Colonic mucosa (tissue), 4 donors: ENCODE results near the gene VAV2. TPM values are rescaled to one million over a fixed set of nuclear protein-coding genes. Genes with fewer than 3 reads are reported as not detected.

ENCODE experiments used
- DNase-seq: peaks from one replicate; pipeline ENCODE4 v3.0.0-alpha.2; 2020
- H3K27ac ChIP-seq: fragments of 200-600 bp; one replicate; pipeline ENCODE4 v1.8.0; 2021
- H3K27me3 ChIP-seq: fragments of 200-600 bp; one replicate; pipeline ENCODE4 v1.8.0; 2021
- H3K36me3 ChIP-seq: fragments of 200-600 bp; one replicate; pipeline ENCODE4 v1.8.0; 2021
- H3K4me1 ChIP-seq: fragments of 200-600 bp; one replicate; pipeline ENCODE4 v1.8.0; 2021; ENCODE audit warnings: mild to moderate bottlenecking
- H3K4me3 ChIP-seq: fragments of 200-600 bp; one replicate; pipeline ENCODE4 v1.8.0; 2021
- H3K9ac ChIP-seq, 2 donors: one replicate each; pipeline ENCODE4 v1.7.0; 2013; ENCODE audit warnings: control low read depth in 2 of 2, low read depth in 2 of 2, low read length in 2 of 2
- H3K9me3 ChIP-seq: fragments of 200-600 bp; one replicate; pipeline ENCODE4 v1.8.0; 2021
- intact Hi-C: fragments of 100-400 bp; cut with DNase I; formaldehyde crosslinking; loops from one replicate; pipeline ENCODE4 v1.14.1; 2022
- total RNA-seq, 2 donors: library from RNA; stranded (reverse); fragmentation: NEBNext Ultra II Directional in 1 of 2; extraction: Animal tissue kit (Norgen Biotek cat#: 25700) in 1 of 2; gene quantifications; one replicate each; pipeline ENCODE4 v1.2.1, GENCODE V29; 2021
- TF ChIP-seq, protein P1 (sequence below): fragments of 200-600 bp; IDR thresholded peaks from one replicate; pipeline ENCODE4 v1.8.0; 2022; ENCODE audit warnings: antibody characterized with exemption, mild to moderate bottlenecking
- donor health status: healthy.
- donor health status: DM: no; HTN: no; CAD: no.
- donor health status: DM: no; HTN: no; CAD: no.

The VAV2 gene
- total RNA-seq, 2 donors from 2014 or later = 30.7 to 45.1 TPM

DNA sequence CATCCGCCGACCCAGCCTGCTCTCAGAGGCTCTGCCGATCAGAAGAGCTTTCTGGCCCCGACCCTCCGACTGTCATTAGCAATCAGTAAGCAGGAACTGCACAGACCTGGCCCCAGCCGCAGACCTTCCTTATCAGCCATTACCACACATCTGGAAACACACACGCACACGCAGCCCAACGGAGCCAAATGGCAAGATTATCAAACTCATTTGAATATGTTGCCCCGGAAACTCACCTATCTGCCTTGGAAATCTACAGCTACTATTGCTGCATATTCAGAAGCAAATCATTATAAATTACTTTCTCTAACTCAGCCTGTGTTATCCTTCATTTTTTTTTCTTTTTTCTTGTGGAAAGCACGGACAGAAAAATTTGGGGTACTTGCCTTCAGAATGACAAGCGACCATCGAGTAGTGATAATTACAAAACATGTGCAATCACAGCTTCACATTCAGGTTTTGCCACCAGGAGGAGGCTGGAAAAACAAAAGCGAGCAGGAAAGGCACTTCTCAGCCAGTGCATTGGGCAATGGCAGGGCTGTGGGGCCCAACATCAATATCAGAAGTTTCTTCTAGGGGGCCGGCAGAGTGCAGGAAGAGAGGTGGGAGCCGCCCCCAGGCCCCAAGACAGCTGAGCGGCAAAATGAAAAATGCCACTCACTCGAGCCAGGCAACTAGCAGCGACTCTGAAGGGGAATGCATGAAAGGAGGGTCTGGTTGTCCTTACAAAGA is 122.3 kb downstream of the VAV2 start:
- Histone ChIP-seq H3K9me3 (no peaks in the 10 kb centered on the region), H3K27ac (no peak overlapping the region), H3K4me1 (no peaks in the 10 kb centered on the region), H3K36me3 (no peaks in the 10 kb centered on the region), H3K4me3 (no peak overlapping the region), H3K27me3 (no peaks in the 10 kb centered on the region), H3K9ac (no peak overlapping the region)
- DNase-seq = no peak
- TF ChIP-seq, protein P1, sequence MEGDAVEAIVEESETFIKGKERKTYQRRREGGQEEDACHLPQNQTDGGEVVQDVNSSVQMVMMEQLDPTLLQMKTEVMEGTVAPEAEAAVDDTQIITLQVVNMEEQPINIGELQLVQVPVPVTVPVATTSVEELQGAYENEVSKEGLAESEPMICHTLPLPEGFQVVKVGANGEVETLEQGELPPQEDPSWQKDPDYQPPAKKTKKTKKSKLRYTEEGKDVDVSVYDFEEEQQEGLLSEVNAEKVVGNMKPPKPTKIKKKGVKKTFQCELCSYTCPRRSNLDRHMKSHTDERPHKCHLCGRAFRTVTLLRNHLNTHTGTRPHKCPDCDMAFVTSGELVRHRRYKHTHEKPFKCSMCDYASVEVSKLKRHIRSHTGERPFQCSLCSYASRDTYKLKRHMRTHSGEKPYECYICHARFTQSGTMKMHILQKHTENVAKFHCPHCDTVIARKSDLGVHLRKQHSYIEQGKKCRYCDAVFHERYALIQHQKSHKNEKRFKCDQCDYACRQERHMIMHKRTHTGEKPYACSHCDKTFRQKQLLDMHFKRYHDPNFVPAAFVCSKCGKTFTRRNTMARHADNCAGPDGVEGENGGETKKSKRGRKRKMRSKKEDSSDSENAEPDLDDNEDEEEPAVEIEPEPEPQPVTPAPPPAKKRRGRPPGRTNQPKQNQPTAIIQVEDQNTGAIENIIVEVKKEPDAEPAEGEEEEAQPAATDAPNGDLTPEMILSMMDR = no peak
- intact Hi-C loops = no loop called here

DNA sequence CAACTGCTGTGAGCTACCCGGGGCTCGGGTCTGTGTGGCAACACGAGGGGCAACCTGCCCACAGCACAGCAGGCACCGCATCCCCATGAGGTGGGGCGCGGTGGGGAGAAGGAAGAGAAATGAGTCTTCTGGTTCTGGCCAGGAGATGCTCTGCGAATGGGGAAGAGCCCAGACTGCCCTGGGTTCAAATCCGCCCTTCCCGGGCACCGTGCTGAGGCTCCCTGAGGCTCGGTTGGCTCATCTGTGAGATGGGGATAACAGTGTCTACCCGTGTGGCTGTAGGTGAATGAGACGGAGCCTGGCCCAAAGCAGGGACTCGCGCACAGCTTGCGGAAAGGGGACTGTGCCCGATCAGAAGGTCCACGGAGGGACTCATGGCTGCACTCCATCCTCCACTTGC is 123.9 kb downstream of the VAV2 start:
- H3K36me3 ChIP-seq = no peaks in the 10 kb centered on the region
- no peaks in the 10 kb centered on the region for H3K4me1 ChIP-seq
- TF ChIP-seq, protein P1 = no peak
- H3K27ac ChIP-seq = no peak overlapping the region
- no peaks in the 10 kb centered on the region for H3K27me3 ChIP-seq
- DNase-seq = no peak
- H3K9me3 ChIP-seq = no peaks in the 10 kb centered on the region
- intact Hi-C loops = no loop called here
- H3K4me3 ChIP-seq = no peak overlapping the region
- H3K9ac ChIP-seq = no peak overlapping the region

DNA sequence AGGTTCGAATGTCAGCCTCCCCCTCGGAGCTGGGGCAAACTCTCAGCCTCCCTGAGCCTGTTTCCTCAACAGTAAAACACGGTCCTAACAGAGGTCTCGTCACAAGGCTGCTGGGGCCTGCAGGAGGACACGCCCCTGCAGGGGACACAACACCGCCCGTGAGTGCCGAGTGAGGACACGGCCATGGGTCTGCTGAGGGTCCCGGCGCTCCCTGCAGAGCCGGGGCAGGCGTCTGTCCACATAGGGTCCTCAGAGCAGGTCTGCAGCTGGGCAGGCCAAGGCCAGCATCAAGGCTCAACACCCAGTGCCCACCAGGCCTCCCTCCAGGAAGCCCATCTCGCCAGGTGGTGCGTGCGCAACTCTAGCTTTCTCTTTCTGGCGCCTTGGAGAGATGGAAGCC is 125.2 kb downstream of the VAV2 start:
- no peaks in the 10 kb centered on the region for H3K4me1 ChIP-seq
- DNase-seq = no peak
- H3K9ac ChIP-seq = no peak overlapping the region
- intact Hi-C loops = no loop called here
- TF ChIP-seq, protein P1 = no peak
- H3K9me3 ChIP-seq = no peaks in the 10 kb centered on the region
- no peaks in the 10 kb centered on the region for H3K36me3 ChIP-seq
- no peak overlapping the region for H3K4me3 ChIP-seq
- H3K27ac ChIP-seq = no peak overlapping the region
- no peaks in the 10 kb centered on the region for H3K27me3 ChIP-seq

DNA sequence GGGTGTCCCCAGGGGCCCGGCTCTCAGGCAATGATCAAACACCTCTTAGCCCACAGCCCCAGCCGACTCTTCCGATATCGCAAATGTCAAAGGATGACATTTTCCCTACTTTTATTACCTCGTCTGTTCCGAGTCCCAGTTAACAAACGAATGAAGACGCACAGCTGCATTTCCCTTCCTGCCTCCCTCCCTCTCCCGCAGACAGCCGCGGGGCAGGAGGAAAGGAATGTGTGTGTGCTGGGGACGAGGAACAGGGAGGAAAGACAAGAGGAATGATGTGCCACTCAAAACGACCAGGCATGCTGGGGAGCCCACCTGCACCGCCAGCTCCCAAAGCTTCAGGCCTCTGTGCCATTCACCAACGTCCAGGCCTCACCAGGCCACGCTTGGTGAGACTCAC is 128.1 kb downstream of the VAV2 start:
- intact Hi-C loops = no loop called here
- no peak for DNase-seq
- Histone ChIP-seq H3K9me3 (no peaks in the 10 kb centered on the region), H3K9ac (no peak overlapping the region), H3K4me1 (no peaks in the 10 kb centered on the region), H3K4me3 (no peak overlapping the region), H3K36me3 (no peaks in the 10 kb centered on the region), H3K27me3 (no peaks in the 10 kb centered on the region), H3K27ac (peak overlapping the region; percentile 57)
- TF ChIP-seq, protein P1 = no peak

DNA sequence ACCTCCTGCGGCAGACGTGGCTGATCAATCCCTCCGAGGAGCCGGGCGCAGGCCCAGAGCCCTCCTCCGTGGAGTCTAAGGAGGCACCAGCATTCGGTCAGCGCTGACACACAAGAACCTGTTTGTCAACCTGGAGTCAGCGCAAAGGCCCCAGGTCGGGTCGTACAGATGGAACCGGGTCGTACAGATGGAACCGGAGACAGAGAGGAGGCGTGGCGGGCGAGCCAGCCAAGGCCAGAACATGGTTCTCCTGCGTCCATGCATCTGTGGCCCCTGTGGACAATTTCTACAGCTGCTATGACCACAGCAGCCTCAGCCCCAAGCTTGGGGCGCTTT is 128.9 kb downstream of the VAV2 start:
- H3K4me3 ChIP-seq = no peak overlapping the region
- H3K27me3 ChIP-seq = no peaks in the 10 kb centered on the region
- TF ChIP-seq, protein P1 = no peak
- H3K9ac ChIP-seq = peak overlapping the region in 1 of 2 donors; percentile 55
- no peaks in the 10 kb centered on the region for H3K36me3 ChIP-seq
- no peak for DNase-seq
- H3K27ac ChIP-seq = peak overlapping the region; percentile 57
- intact Hi-C loops = no loop called here
- H3K9me3 ChIP-seq = no peaks in the 10 kb centered on the region
- no peaks in the 10 kb centered on the region for H3K4me1 ChIP-seq
